Nephron (organoid): ENCODE measurements around the gene HRH1.
"Not testable (repeated sequence)": the region's sequence is repeated elsewhere in the genome, so short reads cannot be mapped to it uniquely, and the experiment has no call there.

Source experiments
- H3K27ac Mint-ChIP-seq, 3 experiments: 2 replicates each; pipeline ENCODE4 v1.8.0; 2020; ENCODE audit warnings: mixed read lengths in 3 of 3, mild to moderate bottlenecking in 2 of 3, moderate library complexity in 1 of 3
- H3K27me3 Mint-ChIP-seq: 2 replicates; pipeline ENCODE4 v1.8.0; 2021; ENCODE audit warnings: low read depth, mild to moderate bottlenecking, moderate library complexity, mixed read lengths
- H3K36me3 Mint-ChIP-seq: 2 replicates; pipeline ENCODE4 v1.8.0; 2020; ENCODE audit warnings: low read depth, mixed read lengths
- H3K4me1 Mint-ChIP-seq: 2 replicates; pipeline ENCODE4 v1.8.0; 2020; ENCODE audit warnings: mixed read lengths
- H3K4me3 Mint-ChIP-seq, 3 experiments: 2 replicates each; pipeline ENCODE4 v1.8.0; 2020; ENCODE audit warnings: mild to moderate bottlenecking in 3 of 3, mixed read lengths in 3 of 3, moderate library complexity in 2 of 3
- H3K9me3 Mint-ChIP-seq: 2 replicates; pipeline ENCODE4 v1.8.0; 2020; ENCODE audit warnings: mixed read lengths
- TF ChIP-seq, protein P1 (sequence below), 3 experiments: fragments of 200-600 bp; sonication (generic); IDR thresholded peaks; one replicate each; pipeline ENCODE4 v1.5.0; 2021; ENCODE audit warnings: antibody characterized with exemption in 3 of 3; ENCODE audit not compliant: unreplicated experiment in 3 of 3

HRH1 gene

GRCh38 chr3:11162401-11163345, 8.4 kb downstream of the HRH1 start:
- no peak overlapping the region for H3K27ac Mint-ChIP-seq
- peaks cover 33% of the 10 kb centered on the region for H3K4me1 Mint-ChIP-seq
- H3K27me3 Mint-ChIP-seq, result peaks cover 17% of the 10 kb centered on the region
- no peaks in the 10 kb centered on the region for H3K9me3 Mint-ChIP-seq
- no peaks in the 10 kb centered on the region for H3K36me3 Mint-ChIP-seq
- no peak overlapping the region for H3K4me3 Mint-ChIP-seq
- TF ChIP-seq, protein P1, sequence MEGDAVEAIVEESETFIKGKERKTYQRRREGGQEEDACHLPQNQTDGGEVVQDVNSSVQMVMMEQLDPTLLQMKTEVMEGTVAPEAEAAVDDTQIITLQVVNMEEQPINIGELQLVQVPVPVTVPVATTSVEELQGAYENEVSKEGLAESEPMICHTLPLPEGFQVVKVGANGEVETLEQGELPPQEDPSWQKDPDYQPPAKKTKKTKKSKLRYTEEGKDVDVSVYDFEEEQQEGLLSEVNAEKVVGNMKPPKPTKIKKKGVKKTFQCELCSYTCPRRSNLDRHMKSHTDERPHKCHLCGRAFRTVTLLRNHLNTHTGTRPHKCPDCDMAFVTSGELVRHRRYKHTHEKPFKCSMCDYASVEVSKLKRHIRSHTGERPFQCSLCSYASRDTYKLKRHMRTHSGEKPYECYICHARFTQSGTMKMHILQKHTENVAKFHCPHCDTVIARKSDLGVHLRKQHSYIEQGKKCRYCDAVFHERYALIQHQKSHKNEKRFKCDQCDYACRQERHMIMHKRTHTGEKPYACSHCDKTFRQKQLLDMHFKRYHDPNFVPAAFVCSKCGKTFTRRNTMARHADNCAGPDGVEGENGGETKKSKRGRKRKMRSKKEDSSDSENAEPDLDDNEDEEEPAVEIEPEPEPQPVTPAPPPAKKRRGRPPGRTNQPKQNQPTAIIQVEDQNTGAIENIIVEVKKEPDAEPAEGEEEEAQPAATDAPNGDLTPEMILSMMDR (IDR thresholded peaks at IDR 0.05; ENCODE audit: unreplicated experiment in 3 of 3), result no peak

- H3K27me3 Mint-ChIP-seq, result peaks cover 18% of the 10 kb centered on the region
- TF ChIP-seq, protein P1 (IDR thresholded peaks at IDR 0.05; ENCODE audit: unreplicated experiment in 3 of 3), result no peak
Measured at GRCh38 chr3:11164607-11165006, 10.3 kb downstream of the HRH1 start.

GRCh38 chr3:11165476-11165875, 11.2 kb downstream of the HRH1 start:
- TF ChIP-seq, protein P1 (IDR thresholded peaks at IDR 0.05; ENCODE audit: unreplicated experiment in 3 of 3), result no peak
- peaks cover 21% of the 10 kb centered on the region for H3K27me3 Mint-ChIP-seq
- H3K4me3 Mint-ChIP-seq, result no peak overlapping the region
- H3K36me3 Mint-ChIP-seq, result no peaks in the 10 kb centered on the region
- H3K27ac Mint-ChIP-seq, result no peak overlapping the region
- no peaks in the 10 kb centered on the region for H3K9me3 Mint-ChIP-seq
- H3K4me1 Mint-ChIP-seq, result peaks cover 44% of the 10 kb centered on the region

More at GRCh38 chr3:11164607-11165006, 10.3 kb downstream of the HRH1 start:
- Mint-ChIP-seq H3K9me3 (no peaks in the 10 kb centered on the region), H3K36me3 (no peaks in the 10 kb centered on the region), H3K4me1 (peaks cover 39% of the 10 kb centered on the region), H3K4me3 (no peak overlapping the region), H3K27ac (peak overlapping the region in 1 of 3 experiments; percentile 6)

GRCh38 chr3:11166807-11167400, 12.6 kb downstream of the HRH1 start:
- H3K4me3 Mint-ChIP-seq, H3K9me3 Mint-ChIP-seq, H3K27ac Mint-ChIP-seq, H3K36me3 Mint-ChIP-seq: not testable (repeated sequence)
- Mint-ChIP-seq H3K27me3 (peaks cover 23% of the 10 kb centered on the region), H3K4me1 (peaks cover 46% of the 10 kb centered on the region)

DNA sequence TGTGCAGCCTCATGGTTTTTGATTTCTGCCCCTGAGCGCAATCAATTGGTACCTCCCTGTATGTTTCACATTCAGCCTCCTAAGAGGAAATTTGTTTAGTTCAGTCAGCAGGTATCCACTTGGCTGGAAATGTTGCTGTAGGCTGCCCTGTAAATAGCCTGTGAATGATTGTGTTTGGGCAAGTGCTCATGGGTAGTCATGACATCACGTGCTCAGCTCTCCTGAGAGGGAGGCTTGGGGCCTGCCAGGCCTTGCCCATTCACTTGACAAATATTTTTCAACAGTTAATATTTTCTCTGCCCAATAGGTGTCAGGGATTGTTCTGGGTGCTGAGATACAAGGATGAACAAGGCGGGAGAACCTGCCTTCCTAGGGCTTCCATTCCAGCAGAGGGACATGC, 13.3 kb downstream of the HRH1 start:
- peaks cover 25% of the 10 kb centered on the region for H3K27me3 Mint-ChIP-seq
- H3K4me3 Mint-ChIP-seq, result no peak overlapping the region
- no peak overlapping the region for H3K27ac Mint-ChIP-seq
- H3K4me1 Mint-ChIP-seq, result peaks cover 47% of the 10 kb centered on the region
- H3K36me3 Mint-ChIP-seq, result no peaks in the 10 kb centered on the region
- TF ChIP-seq, protein P1 (IDR thresholded peaks at IDR 0.05; ENCODE audit: unreplicated experiment in 3 of 3), result no peak
- no peaks in the 10 kb centered on the region for H3K9me3 Mint-ChIP-seq

- TF ChIP-seq, protein P1 (IDR thresholded peaks at IDR 0.05; ENCODE audit: unreplicated experiment in 3 of 3), result no peak
- no peaks in the 10 kb centered on the region for H3K9me3 Mint-ChIP-seq
- H3K36me3 Mint-ChIP-seq, result no peaks in the 10 kb centered on the region
- H3K4me3 Mint-ChIP-seq, result no peak overlapping the region
- peaks cover 18% of the 10 kb centered on the region for H3K27me3 Mint-ChIP-seq
- no peak overlapping the region for H3K27ac Mint-ChIP-seq
- peaks cover 45% of the 10 kb centered on the region for H3K4me1 Mint-ChIP-seq
Measured at GRCh38 chr3:11168406-11168805, 14.1 kb downstream of the HRH1 start.
